Islet precursor cell (in vitro differentiated cells): ENCODE measurements around the gene CHP2.
"Not testable (repeated sequence)": the region's sequence is repeated elsewhere in the genome, so short reads cannot be mapped to it uniquely, and the experiment has no call there.

Source experiments
- DNase-seq: peaks from one replicate; pipeline ENCODE4 v3.0.0-alpha.2; 2018

Gene CHP2

GRCh38 chr16:23754594-23755483 is at the start of gene CHP2:
CHP2 (plus strand) TSS chr16:23755026; CDS start chr16:23755050, 24 bp downstream.
- peak; percentile 53 for DNase-seq

DNA sequence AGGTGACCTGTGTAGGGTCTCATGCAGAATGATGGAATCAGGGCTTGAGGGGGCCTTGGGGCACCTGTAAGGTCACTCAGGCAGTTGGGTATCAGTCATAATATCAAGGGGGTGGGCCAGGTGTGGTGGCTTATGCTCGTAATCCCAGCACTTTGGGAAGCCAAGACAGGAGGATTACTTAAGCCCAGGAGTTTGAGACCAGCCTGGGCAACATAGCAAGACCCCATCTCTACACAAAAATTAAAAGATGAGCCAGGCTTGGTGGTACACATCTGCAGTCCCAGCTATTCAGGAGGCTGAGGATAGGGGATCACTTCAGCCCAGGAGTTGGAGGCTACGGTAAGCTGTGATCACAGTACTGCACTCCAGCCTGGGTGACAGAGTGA is 49.3 kb upstream of the CHP2 start:
- DNase-seq: no peak

DNA sequence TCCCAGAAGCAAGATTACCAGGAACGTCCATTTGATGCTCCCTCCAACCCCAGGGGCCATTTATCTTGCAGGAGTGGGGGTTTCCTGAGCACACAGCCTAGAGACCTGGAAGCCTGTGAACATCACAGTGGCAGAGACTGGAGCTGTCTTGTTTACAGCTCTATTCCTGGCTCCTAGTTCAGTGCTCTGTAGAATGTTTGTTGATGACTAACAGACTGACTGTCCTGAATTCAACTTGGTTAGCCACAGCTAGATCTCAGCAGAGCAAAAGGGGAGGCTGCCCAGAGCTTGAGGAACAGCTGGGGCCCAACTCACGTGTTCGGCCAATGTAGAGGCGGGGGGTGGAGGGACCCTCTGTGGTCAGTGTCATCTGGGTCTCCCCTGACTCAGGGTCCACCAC is 48.4 kb upstream of the CHP2 start:
- DNase-seq: no peak

- no peak for DNase-seq
These were observed 45.3 kb upstream of the CHP2 start for GRCh38 chr16:23709536-23709935.

DNA sequence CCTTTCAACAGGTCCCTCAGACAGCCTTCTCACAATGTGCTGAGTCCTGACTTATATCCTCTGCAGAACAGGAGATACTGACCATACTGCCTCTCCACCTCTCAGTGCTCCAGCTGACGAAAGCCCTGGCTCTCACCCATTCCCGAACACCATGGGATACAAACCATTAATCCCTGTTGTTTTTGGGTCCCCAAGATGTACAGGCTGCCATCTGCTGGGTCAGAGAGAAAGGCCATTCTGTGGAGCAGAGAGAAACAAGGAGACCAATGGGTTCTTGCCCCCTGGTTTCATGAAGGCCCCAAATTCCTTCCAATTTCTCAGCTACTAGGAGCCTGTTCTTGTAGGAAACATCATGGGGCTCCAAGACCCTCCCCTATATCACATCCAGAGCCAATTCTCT is 44.8 kb upstream of the CHP2 start:
- no peak for DNase-seq

DNA sequence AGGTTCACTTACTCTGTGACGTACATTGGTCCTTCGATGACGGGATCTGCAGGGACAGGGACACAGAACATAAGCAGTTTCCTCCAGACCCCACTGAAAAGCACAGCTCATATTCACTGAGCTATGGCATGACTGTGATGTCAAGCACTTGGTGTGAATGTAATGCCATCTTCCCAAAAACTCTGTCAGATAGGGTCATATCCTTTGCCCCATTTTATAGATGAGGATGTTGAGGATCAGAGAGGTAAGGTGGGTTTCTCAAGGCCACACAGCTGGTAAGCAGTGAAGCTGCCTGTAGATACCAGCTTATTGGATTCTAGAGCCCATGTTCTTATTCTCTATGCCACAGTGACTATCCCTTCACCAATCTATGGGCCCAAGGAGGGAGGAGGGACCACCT is 44.3 kb upstream of the CHP2 start:
- no peak for DNase-seq

- no peak for DNase-seq
These were observed 43.0 kb upstream of the CHP2 start for GRCh38 chr16:23711785-23712184.

- no peak for DNase-seq
These were observed 41.9 kb upstream of the CHP2 start, which contains the start of gene ERN2 for GRCh38 chr16:23712976-23713375. ERN2 (minus strand) TSS chr16:23713222; CDS start chr16:23713187, 35 bp downstream.

DNA sequence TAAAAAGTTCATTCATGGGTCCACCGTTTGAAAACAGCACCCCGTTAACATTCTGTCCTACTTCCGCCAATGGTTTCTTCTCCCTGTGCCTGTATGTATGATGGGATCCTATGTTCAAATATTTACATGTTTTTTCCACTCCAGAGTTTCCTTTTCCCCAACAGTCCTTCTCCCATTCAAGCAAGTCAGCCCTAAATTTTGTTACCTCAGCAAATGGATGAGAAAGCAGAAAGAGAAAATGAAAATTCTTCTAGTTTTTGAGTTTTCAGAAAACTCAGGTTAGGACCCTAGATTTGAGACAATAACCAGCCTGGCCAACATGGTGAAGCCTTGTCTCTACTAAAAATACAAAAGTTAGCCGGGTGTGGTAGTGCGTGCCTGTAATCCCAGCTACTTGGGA is 38.3 kb upstream of the CHP2 start:
- no peak for DNase-seq

GRCh38 chr16:23722613-23723240 is 32.1 kb upstream of the CHP2 start:
- DNase-seq: not testable (repeated sequence)

DNA sequence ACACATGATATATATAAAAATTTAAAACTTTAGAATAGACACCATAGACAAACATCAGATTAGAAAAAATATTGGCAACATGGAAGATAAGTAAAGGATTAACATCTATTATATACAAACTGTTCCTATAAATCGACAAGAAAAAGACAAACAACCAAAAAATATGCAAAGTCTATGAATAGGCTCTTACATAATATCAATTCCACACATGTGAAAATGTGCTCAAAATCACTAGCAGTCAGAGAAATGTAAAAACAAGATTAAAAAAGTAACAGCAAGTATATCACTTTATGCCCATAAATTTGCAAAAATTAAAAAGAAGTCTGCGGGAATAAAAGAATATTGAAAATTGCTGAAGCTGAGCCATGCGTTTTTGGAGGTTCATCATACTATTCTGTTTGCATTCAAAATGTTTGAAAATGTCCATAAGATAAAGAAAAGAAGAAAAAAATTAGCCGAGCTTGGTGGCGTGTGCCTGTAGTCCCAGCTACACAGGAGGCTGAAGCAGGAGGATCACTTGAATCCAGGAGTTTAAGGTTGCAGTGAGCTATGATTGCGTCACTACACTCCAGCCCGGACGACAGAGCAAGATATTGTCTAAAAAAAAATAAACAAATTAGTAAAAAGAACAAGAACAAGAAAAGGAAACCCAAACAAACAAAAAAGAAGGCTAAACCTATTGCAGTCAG is 30.6 kb upstream of the CHP2 start:
- DNase-seq: no peak

DNA sequence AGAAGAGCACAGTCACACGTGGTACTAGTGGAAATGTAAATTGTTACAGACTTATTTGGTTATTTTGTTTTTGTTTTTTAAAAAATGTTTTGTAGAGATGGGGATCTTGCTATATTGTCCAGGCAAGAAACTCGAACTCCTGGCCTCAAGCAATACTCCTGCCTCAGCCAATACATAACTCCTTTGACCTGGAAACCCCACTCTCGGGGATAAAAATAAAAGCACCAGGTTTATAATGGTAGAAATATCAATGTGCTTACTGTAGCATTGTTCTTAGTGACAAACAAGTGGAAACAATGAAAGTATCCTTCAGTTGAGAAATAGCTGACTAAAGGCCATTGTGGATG is 30.1 kb upstream of the CHP2 start:
- no peak for DNase-seq

DNA sequence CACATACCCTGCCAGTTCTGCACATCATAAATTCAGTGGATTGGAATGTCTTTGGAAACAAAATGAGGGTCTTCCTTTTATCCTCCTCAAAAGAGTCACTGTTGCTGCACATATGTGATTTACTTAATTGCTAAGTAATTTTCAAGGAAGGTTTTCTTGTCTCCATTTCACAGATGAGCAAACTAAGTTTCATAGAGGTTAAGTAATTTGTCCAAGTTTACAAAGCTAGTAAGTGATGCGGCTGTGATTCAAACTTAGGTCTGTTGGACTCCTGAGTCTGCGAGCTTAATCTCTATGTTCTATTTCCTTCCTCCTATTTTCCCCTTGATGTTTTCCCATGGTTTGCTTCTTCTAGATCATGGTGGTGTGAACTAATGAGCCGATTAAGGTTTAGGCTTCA is 28.1 kb upstream of the CHP2 start:
- no peak for DNase-seq

- DNase-seq: no peak
These were observed 26.7 kb upstream of the CHP2 start for GRCh38 chr16:23728112-23728477.

- peak; percentile 60 for DNase-seq
These were observed 25.1 kb upstream of the CHP2 start for GRCh38 chr16:23729503-23730424.

DNA sequence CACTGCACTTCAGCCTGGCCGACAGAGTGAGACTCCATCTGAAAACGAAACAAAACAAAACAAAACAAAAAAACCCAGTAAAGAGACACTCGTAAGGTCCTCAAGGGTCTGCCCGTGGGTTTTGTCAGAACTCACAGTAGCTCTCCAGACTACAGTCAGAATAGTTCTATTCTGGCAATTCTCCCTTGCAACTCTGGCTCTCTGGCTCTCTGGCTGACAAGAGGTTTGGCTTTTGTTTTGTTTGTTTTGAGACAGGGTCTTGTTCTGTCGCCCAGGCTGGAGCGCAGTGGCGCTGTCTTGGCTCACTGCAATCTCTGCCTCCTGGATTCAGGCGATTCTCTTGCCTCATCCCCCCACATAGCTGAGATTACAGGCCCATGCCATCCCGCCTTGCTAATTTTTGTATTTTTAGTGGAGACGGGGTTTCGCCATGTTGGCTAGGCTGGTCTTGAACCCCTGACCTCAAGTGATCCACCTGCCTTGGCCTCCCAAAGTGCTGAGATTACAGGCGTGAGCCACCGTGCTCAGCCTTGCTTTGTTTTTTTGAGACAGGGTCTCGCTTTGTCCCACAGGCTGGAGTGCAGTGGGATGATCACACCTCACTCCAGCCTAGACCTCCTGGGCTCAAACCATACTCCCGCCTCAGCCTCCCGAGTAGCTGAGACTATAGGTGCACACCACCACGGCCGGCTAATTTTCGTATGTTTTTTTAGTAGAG is 20.5 kb upstream of the CHP2 start:
- no peak for DNase-seq

GRCh38 chr16:23737423-23738028 is 17.3 kb upstream of the CHP2 start:
- not testable (repeated sequence) for DNase-seq

DNA sequence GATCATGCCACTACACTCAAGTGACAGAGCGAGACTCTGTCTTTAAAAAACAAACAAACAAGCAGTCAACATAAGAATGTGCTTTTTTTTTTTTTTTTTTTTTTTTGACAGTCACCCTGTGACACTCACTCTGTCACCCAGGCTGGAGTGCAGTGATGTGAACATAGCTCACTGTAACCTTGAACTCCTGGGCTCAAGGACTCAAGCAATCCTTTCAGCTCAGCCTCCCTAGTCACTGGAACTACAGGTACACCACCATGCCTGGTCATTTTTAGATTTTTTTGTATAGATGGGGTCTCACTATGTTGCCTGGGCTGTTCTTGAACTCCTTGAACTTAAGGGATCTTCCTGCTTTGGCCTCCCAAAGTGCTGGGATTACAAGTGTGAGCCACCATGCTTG is 15.3 kb upstream of the CHP2 start:
- peak; percentile 15 for DNase-seq

DNA sequence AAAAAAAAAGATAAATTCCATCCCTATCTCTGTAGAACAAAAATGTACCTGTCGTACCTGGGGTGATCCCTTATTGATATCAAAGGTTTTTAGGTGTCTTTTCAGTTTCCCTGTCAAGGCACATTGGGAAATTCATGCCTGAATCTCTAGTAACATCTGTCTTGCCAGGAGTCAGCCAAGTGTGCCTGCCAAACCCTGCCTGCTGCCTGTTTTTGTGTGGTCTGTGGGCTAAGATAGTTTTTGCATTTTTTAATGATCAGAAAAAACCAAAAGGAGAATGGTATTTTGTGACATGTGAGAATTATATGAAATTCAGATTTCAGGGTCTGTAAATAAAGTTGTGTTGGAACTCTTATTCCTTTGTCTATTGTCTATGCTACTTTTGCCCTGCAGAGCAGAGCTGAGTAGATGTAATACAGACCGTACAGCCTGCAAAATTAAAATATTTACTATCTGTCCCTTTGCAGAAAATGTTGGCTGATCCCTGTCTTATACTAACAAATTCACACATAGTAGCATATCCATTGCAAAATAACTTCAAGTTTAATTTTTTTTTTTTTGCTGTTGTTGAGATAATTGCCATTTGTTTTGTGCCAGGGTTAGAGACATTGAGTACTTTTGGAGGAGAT is 13.0 kb upstream of the CHP2 start:
- no peak for DNase-seq

GRCh38 chr16:23742766-23743165 is 12.1 kb upstream of the CHP2 start:
- peak; percentile 9 for DNase-seq

GRCh38 chr16:23745263-23745662 is 9.6 kb upstream of the CHP2 start:
- DNase-seq: peak; percentile 14
